Measurements from ENCODE around the gene VWF.

The VWF gene

DNA sequence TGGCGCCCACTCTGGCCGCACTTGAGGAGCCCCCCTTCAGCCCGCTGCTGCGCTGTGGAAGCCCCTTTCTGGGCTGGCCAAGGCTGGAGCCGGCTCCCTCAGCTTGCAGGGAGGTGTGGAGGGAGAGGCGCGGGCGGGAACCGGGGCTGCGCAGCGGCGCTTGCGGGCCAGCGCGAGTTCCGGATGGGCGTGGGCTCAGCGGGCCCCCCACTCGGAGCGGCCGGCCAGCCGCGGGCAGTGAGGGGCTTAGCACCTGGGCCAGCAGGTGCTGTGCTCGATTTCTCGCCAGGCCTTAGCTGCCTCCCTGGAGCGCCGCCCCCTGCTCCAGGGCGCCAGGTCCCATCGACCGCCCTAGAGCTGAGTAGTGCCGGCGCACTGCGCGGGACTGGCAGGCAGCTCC is 8.0 kb upstream of the VWF start:
- Histone ChIP-seq H3K4me3 (ENCODE audit: low read length) (no peak overlapping the region), H3K79me2 (ENCODE audit: low read length) (no peaks in the 10 kb centered on the region), H4K20me1 (ENCODE audit: insufficient read depth, low read length) (no peaks in the 10 kb centered on the region), H3K27me3 (replicated peaks; ENCODE audit: insufficient read depth, low read length) (no peaks in the 10 kb centered on the region), H3F3A (ENCODE audit: insufficient read depth, low read length) (no peaks in the 10 kb centered on the region), H3K9me2 (replicated peaks; ENCODE audit: insufficient read depth, low read length) (no peaks in the 10 kb centered on the region), H3K4me2 (ENCODE audit: low read depth, low read length) (no peak overlapping the region), H3K27ac (ENCODE audit: low read length) (no peak overlapping the region), H3K36me3 (replicated peaks; ENCODE audit: insufficient read depth, low read length) (no peaks in the 10 kb centered on the region), H3K4me1 (ENCODE audit: low read length) (no peaks in the 10 kb centered on the region), H2AFZ (ENCODE audit: low read length) (no peak overlapping the region), H3K9ac (ENCODE audit: low read length) (no peak overlapping the region), H3K9me3 (replicated peaks; ENCODE audit: insufficient read depth, low read length) (no peaks in the 10 kb centered on the region)
- no peak for TF ChIP-seq EZH2 (optimal IDR thresholded peaks at IDR 0.05; ENCODE audit: low read depth, low read length)
- no peak for TF ChIP-seq EZH2phosphoT487 (IDR thresholded peaks at IDR 0.05; ENCODE audit: low read length)
- TF ChIP-seq, protein P1, sequence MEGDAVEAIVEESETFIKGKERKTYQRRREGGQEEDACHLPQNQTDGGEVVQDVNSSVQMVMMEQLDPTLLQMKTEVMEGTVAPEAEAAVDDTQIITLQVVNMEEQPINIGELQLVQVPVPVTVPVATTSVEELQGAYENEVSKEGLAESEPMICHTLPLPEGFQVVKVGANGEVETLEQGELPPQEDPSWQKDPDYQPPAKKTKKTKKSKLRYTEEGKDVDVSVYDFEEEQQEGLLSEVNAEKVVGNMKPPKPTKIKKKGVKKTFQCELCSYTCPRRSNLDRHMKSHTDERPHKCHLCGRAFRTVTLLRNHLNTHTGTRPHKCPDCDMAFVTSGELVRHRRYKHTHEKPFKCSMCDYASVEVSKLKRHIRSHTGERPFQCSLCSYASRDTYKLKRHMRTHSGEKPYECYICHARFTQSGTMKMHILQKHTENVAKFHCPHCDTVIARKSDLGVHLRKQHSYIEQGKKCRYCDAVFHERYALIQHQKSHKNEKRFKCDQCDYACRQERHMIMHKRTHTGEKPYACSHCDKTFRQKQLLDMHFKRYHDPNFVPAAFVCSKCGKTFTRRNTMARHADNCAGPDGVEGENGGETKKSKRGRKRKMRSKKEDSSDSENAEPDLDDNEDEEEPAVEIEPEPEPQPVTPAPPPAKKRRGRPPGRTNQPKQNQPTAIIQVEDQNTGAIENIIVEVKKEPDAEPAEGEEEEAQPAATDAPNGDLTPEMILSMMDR (IDR thresholded peaks at IDR 0.05; ENCODE audit: low read length) = no peak
- no peak for DNase-seq

DNA sequence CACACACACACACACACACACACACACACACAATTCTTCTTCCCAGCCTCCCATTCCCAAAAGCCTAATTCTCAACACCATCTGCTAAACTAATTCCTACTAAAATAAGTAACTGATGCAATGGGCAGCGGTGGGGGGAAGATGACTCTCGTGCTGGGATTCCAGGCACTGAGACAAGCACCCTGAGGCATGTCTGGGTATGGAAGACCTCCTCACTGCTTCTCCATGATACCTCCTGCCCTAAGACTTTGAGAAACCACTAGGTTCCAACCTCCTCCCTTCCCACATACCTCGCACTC is 789 bp upstream of the VWF start:
- no peak for DNase-seq
- Histone ChIP-seq H3K9ac (ENCODE audit: low read length) (no peak overlapping the region), H3K27me3 (replicated peaks; ENCODE audit: insufficient read depth, low read length) (no peaks in the 10 kb centered on the region), H3K9me2 (replicated peaks; ENCODE audit: insufficient read depth, low read length) (no peaks in the 10 kb centered on the region), H3K36me3 (replicated peaks; ENCODE audit: insufficient read depth, low read length) (no peaks in the 10 kb centered on the region), H3K4me2 (ENCODE audit: low read depth, low read length) (no peak overlapping the region), H4K20me1 (ENCODE audit: insufficient read depth, low read length) (no peaks in the 10 kb centered on the region), H3K4me3 (ENCODE audit: low read length) (no peak overlapping the region), H2AFZ (ENCODE audit: low read length) (no peak overlapping the region), H3F3A (ENCODE audit: insufficient read depth, low read length) (no peaks in the 10 kb centered on the region), H3K27ac (ENCODE audit: low read length) (no peak overlapping the region), H3K79me2 (ENCODE audit: low read length) (no peaks in the 10 kb centered on the region), H3K4me1 (ENCODE audit: low read length) (no peaks in the 10 kb centered on the region), H3K9me3 (replicated peaks; ENCODE audit: insufficient read depth, low read length) (no peaks in the 10 kb centered on the region)
- TF ChIP-seq, protein P1 (IDR thresholded peaks at IDR 0.05; ENCODE audit: low read length) = no peak
- TF ChIP-seq EZH2phosphoT487 (IDR thresholded peaks at IDR 0.05; ENCODE audit: low read length) = no peak
- TF ChIP-seq EZH2 (optimal IDR thresholded peaks at IDR 0.05; ENCODE audit: low read depth, low read length) = no peak

DNA sequence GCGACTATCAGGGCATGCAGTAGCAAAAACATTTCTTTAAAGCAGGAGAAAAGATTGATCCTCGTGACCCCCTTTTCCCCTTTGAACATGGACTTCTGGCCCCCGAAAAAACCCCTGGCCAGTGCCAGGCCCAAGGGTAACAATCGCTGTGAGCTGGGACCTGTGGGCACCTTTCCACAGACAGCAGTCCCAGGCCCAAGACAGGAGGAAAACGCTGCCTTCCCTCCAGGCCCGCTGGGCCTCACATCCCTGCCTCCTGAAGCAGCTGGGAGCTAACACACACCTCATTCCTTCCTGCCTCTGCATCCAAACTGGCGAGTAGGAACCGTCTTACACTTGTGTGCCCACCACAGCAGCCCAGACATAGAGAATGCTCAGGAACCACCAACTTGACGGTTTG is 1.2 kb downstream of the VWF start:
- no peaks in the 10 kb centered on the region for H3K79me2 ChIP-seq (ENCODE audit: low read length)
- no peaks in the 10 kb centered on the region for H3K9me3 ChIP-seq (replicated peaks; ENCODE audit: insufficient read depth, low read length)
- H3K27ac ChIP-seq (ENCODE audit: low read length) = no peak overlapping the region
- H3K4me2 ChIP-seq (ENCODE audit: low read depth, low read length) = no peak overlapping the region
- H3K4me3 ChIP-seq (ENCODE audit: low read length) = no peak overlapping the region
- H3K4me1 ChIP-seq (ENCODE audit: low read length) = no peaks in the 10 kb centered on the region
- H4K20me1 ChIP-seq (ENCODE audit: insufficient read depth, low read length) = no peaks in the 10 kb centered on the region
- no peak overlapping the region for H3K9ac ChIP-seq (ENCODE audit: low read length)
- H3F3A ChIP-seq (ENCODE audit: insufficient read depth, low read length) = no peaks in the 10 kb centered on the region
- no peaks in the 10 kb centered on the region for H3K36me3 ChIP-seq (replicated peaks; ENCODE audit: insufficient read depth, low read length)
- H3K27me3 ChIP-seq (replicated peaks; ENCODE audit: insufficient read depth, low read length) = no peaks in the 10 kb centered on the region; the same call in 1 of the 2 replicates
- DNase-seq = no peak
- no peaks in the 10 kb centered on the region for H3K9me2 ChIP-seq (replicated peaks; ENCODE audit: insufficient read depth, low read length)
- no peak overlapping the region for H2AFZ ChIP-seq (ENCODE audit: low read length)
- no peak for TF ChIP-seq EZH2 (optimal IDR thresholded peaks at IDR 0.05; ENCODE audit: low read depth, low read length)
- TF ChIP-seq, protein P1 (IDR thresholded peaks at IDR 0.05; ENCODE audit: low read length) = no peak

DNA sequence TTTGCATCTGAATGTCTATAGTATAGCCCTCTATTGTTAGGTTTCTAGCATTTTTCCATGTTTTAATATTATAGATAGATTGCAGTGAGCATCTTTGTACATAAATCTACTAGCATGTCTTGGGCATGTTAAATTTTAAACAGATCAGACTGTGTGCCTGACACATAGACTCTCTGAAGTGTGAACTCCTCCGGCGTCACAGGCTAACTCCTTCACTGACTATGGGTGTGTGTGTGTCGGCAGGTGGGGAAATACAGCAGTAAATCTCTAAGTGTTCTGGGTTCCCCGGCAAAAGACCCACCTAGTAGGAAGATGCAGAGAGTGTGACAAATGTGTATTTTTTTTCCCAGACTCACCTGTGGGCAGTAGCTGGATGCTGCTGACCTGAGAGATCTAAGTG is 2.3 kb downstream of the VWF start:
- DNase-seq = no peak
- Histone ChIP-seq H3K27ac (ENCODE audit: low read length) (no peak overlapping the region), H3K4me3 (ENCODE audit: low read length) (no peak overlapping the region), H3K36me3 (replicated peaks; ENCODE audit: insufficient read depth, low read length) (no peaks in the 10 kb centered on the region), H3K27me3 (replicated peaks; ENCODE audit: insufficient read depth, low read length) (no peaks in the 10 kb centered on the region; the same call in 1 of the 2 replicates), H3K4me1 (ENCODE audit: low read length) (no peaks in the 10 kb centered on the region), H3F3A (ENCODE audit: insufficient read depth, low read length) (no peaks in the 10 kb centered on the region), H3K9ac (ENCODE audit: low read length) (no peak overlapping the region), H3K9me3 (replicated peaks; ENCODE audit: insufficient read depth, low read length) (no peaks in the 10 kb centered on the region), H2AFZ (ENCODE audit: low read length) (no peak overlapping the region), H3K9me2 (replicated peaks; ENCODE audit: insufficient read depth, low read length) (no peaks in the 10 kb centered on the region), H3K4me2 (ENCODE audit: low read depth, low read length) (no peak overlapping the region), H4K20me1 (ENCODE audit: insufficient read depth, low read length) (no peaks in the 10 kb centered on the region), H3K79me2 (ENCODE audit: low read length) (no peaks in the 10 kb centered on the region)
- TF ChIP-seq, protein P1 (IDR thresholded peaks at IDR 0.05; ENCODE audit: low read length) = no peak
- TF ChIP-seq EZH2 (optimal IDR thresholded peaks at IDR 0.05; ENCODE audit: low read depth, low read length) = no peak
- TF ChIP-seq EZH2phosphoT487 (IDR thresholded peaks at IDR 0.05; ENCODE audit: low read length) = no peak

All from MM.1S (cell line).